Measurements from ENCODE around the gene MEFV. TPM values are rescaled to one million over a fixed set of nuclear protein-coding genes. Genes with fewer than 3 reads are reported as not detected.

The MEFV gene
- total and polyA plus RNA-seq, 2 donors (not counting 3 experiments of a cell fraction or from before 2014, with no cell fraction given) = not detected

DNA sequence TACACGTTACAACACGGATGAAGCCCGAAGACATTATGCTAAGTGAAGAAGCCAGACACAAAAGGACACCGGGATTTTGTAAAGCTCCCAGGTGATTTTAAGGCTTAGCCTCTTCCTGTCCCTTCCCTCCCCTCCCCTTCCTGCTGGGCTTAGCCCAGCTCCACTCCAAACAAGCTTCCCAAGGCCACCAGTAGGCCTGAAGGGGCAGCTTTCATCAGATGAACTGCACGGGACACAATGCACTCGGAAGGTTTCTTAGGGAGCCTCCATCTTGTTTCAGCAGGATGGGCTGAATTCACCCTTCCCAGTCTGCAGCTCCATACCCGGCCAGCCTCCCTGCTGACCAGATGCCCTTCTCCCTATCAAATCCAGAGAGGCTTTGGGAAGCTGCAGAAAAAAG lies 10.4 kb downstream of the MEFV start:
- Histone ChIP-seq H3K27me3 (ENCODE audit: control insufficient read depth in 2 of 2, insufficient read depth in 2 of 2, low read length in 2 of 2) (peaks cover 0 to 4% of the 10 kb centered on the region in 2 experiments), H3K27ac (ENCODE audit: insufficient read depth, low read depth, low read length) (no peak overlapping the region), H3K4me2 (ENCODE audit: insufficient read depth, low read length) (no peak overlapping the region), H3K4me1 (ENCODE audit: control insufficient read depth, extremely low read depth, insufficient read depth, low read length) (no peaks in the 10 kb centered on the region), H3K9me1 (replicated peaks; ENCODE audit: control insufficient read depth, extremely low read depth, insufficient read depth, low read length) (no peaks in the 10 kb centered on the region), H4K20me1 (replicated peaks; ENCODE audit: control insufficient read depth, extremely low read depth, insufficient read depth, low read length) (no peaks in the 10 kb centered on the region), H3K4me3 (replicated peaks in 1 of 3; ENCODE audit: insufficient read depth in 1 of 3, low read depth in 1 of 3, low read length in 3 of 3) (no peak overlapping the region), H3K36me3 (ENCODE audit: control insufficient read depth in 2 of 2, extremely low read depth in 1 of 2, insufficient read depth in 2 of 2, low read length in 2 of 2) (no peaks in the 10 kb centered on the region), H3K9ac (replicated peaks; ENCODE audit: extremely low read depth, insufficient read depth, low read length) (no peak overlapping the region), H3K79me2 (ENCODE audit: control insufficient read depth, insufficient read depth, low read length) (no peaks in the 10 kb centered on the region), H2AFZ (ENCODE audit: low read depth, low read length) (no peak overlapping the region), H3K9me3 (replicated peaks; ENCODE audit: control insufficient read depth, insufficient read depth, low read length) (no peaks in the 10 kb centered on the region)
- intact Hi-C loops (cut with micrococcal nuclease) (no loop called here), dilution Hi-C loops (cut with MboI; ENCODE audit: extremely low pct_ligation_motif_present, low sequenced_read_pairs) (no loop called here)
- BruUV-seq (replicated peaks) = no TSS peak
- CTCF ChIA-PET = no interaction called here
- DNase-seq (ENCODE audit: low read depth, low spot score) (no peak), FAIRE-seq (no peak)
- POLR2A ChIA-PET = no interaction called here
- no peak for TF ChIP-seq GATA2 (IDR thresholded peaks at IDR 0.05; ENCODE audit: insufficient read depth, insufficient read length, low read depth, low read length)
- TF ChIP-seq MYC (IDR thresholded peaks at IDR 0.05; ENCODE audit: low read depth, low read length) = no peak
- no peak for TF ChIP-seq JUN (IDR thresholded peaks at IDR 0.05; ENCODE audit: borderline replicate concordance, insufficient read depth, insufficient read length, low read depth)
- TF ChIP-seq POLR2AphosphoS5 (IDR thresholded peaks at IDR 0.05; ENCODE audit: insufficient read depth, low read depth, low read length) = no peak
- TF ChIP-seq FOS (IDR thresholded peaks at IDR 0.05; ENCODE audit: borderline replicate concordance, insufficient read depth, low read length) = no peak
- no peak for TF ChIP-seq POLR2A (IDR thresholded peaks at IDR 0.05; ENCODE audit: low read depth, low read length)
- TF ChIP-seq CTCF (IDR thresholded peaks at IDR 0.05; ENCODE audit: extremely low read depth in 1 of 2, insufficient read depth in 1 of 2, low read depth in 1 of 2, low read length in 2 of 2) = no peak
- TF ChIP-seq EZH2 (IDR thresholded peaks at IDR 0.05; ENCODE audit: borderline replicate concordance, low read depth, low read length, severe bottlenecking) = no peak
- no peak for TF ChIP-seq MAX (IDR thresholded peaks at IDR 0.05; ENCODE audit: insufficient read depth, insufficient read length)
